HUES64 (cell line): ENCODE results near the gene HEPACAM2.

Experiments used
- H3K27ac ChIP-seq: 2 replicates; pipeline ENCODE4 v1.7.0; 2013; ENCODE audit warnings: low read depth, low read length, inconsistent platforms
- H3K27me3 ChIP-seq: 2 replicates; pipeline ENCODE4 v1.6.1; 2013; ENCODE audit warnings: mild to moderate bottlenecking, low read length; ENCODE audit not compliant: insufficient read depth
- H3K36me3 ChIP-seq: 2 replicates; pipeline ENCODE4 v1.6.1; 2013; ENCODE audit warnings: mild to moderate bottlenecking, low read length; ENCODE audit not compliant: insufficient read depth
- H3K4me1 ChIP-seq: 2 replicates; pipeline ENCODE4 v1.6.1; 2013; ENCODE audit warnings: mild to moderate bottlenecking, low read length, moderate library complexity; ENCODE audit not compliant: insufficient read depth
- H3K4me3 ChIP-seq: 2 replicates; pipeline ENCODE4 v1.5.1; 2013; ENCODE audit warnings: mild to moderate bottlenecking, low read length, moderate library complexity
- H3K9ac ChIP-seq: 2 replicates; pipeline ENCODE4 v1.6.1; 2013; ENCODE audit warnings: mild to moderate bottlenecking, low read depth, low read length
- H3K9me3 ChIP-seq: 2 replicates; pipeline ENCODE4 v1.6.1; 2013; ENCODE audit warnings: low read depth, low read length; ENCODE audit not compliant: insufficient read depth
- WGBS: fragments of 150-250, 120-280 bp; methylation state at CpG from one replicate; pipeline ENCODE4 v1.1.7; 2013; ENCODE audit warnings: missing lambda C conversion rate; 5-methylcytosine and 5-hydroxymethylcytosine counted together

Gene HEPACAM2

DNA sequence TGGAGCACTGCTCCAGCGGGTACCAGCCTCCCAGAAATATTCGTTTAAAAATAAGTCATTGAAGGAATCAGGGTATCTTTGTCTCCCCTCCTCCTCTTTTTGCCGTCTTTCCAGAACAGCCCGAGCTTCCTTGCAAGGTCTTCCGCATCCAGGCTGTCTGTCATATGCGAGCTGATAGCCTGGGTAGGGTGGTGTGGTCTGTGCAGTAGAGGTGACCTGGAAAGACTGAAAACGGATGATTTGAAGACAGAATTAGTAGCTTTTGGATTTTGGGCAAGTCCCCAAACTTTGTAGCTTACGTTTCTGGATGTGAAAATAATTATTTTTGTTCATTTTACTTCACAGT is 6.4 kb upstream of the HEPACAM2 start:
- no peak overlapping the region for H3K27ac ChIP-seq

DNA sequence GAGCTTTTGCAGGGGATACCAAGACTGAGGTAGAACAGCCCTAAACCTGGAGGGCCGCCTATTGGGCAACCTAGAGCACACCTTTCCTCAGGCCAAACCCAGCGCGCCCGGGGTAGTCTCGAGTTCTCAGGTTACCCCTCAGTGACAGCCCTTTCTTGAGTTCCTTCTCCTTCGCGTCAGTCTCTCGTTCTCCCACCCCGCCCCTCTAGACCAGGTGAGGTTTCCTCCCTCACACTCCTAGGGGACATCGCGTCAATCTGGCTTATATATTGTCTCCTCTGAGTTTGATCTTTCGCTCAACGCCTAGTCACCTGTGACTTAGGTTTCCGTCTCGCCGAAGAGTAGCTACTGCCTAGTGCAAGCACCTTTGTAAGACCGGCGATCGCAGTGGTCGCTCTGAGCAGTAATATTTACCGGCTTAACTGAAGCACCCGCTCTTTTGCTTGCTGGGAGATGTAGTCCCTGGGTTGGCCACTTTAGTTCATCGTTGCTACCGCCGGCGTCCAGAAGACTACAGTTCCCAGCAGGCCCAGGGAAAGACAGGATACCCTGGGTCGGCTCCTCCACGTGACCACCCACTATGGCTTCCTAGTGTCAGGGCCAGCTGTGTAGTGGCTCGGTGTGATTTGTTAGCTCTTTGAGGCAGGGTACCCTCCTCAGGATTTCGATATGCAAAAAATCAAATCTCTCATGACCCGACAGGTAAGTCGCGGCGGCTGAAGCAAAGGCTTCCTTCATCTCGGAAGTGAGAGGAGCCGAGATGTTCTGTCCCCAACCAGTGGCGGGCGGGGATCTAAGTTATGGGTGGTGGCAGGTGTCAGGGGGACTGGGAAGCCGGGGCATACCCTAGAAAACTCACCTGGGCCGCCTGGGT is 5.8 kb upstream of the HEPACAM2 start, which contains the start of gene VPS50:
VPS50 (plus strand) TSS at position 568 of the 874 bp plus-strand sequence; CDS start at position 670, 102 bp downstream.
- under 1% methylated on average over 39 of the region's 40 CpGs for WGBS
- no peaks in the 10 kb centered on the region for H3K9me3 ChIP-seq
- no peaks in the 10 kb centered on the region; the same call in 1 of the 2 replicates for H3K27me3 ChIP-seq
- H3K9ac ChIP-seq: peak within 1 kb of the TSS; percentile 68
- H3K27ac ChIP-seq: peak within 1 kb of the TSS; percentile 65; the same call in 1 of the 2 replicates
- H3K4me1 ChIP-seq: peaks cover 10% of the 10 kb centered on the region
- H3K4me3 ChIP-seq: peak within 1 kb of the TSS; percentile 90
- no peaks in the 10 kb centered on the region for H3K36me3 ChIP-seq

More for the DNA sequence above, 6.4 kb upstream of the HEPACAM2 start:
- 8% methylated on average over 8 of the region's 8 CpGs for WGBS
- no peaks in the 10 kb centered on the region for H3K36me3 ChIP-seq
- no peaks in the 10 kb centered on the region; the same call in 1 of the 2 replicates for H3K27me3 ChIP-seq
- peak overlapping the region; percentile 90 for H3K4me3 ChIP-seq
- peaks cover 10% of the 10 kb centered on the region for H3K4me1 ChIP-seq
- H3K9ac ChIP-seq: peak overlapping the region; percentile 37; the same call in 1 of the 2 replicates
- no peaks in the 10 kb centered on the region for H3K9me3 ChIP-seq

DNA sequence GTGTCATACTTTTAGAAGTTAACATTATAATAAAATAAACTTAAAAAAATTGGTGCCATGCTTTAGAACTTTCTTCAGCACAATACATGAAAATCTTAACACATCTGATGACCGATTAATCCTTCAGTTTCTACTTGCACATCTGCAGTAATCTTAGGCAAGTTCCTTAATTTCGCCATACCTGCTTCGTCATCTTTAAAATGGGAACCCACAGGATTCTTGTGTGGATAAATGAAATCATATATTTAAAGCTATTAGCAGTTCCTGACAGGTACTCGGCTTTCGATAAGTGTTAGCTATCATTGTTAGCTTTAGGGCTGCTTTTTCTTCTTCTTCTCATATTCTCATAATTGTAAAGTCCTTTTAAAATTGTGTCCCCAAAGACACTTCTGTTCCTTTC is 5.0 kb upstream of the HEPACAM2 start:
- Histone ChIP-seq H3K4me3 (peak overlapping the region; percentile 90), H3K9ac (peak overlapping the region; percentile 68; the same call in 1 of the 2 replicates), H3K4me1 (peaks cover 10% of the 10 kb centered on the region), H3K27ac (no peak overlapping the region), H3K9me3 (no peaks in the 10 kb centered on the region), H3K36me3 (no peaks in the 10 kb centered on the region), H3K27me3 (no peaks in the 10 kb centered on the region; the same call in 1 of the 2 replicates)
- 79% methylated on average over 5 of the region's 5 CpGs for WGBS

DNA sequence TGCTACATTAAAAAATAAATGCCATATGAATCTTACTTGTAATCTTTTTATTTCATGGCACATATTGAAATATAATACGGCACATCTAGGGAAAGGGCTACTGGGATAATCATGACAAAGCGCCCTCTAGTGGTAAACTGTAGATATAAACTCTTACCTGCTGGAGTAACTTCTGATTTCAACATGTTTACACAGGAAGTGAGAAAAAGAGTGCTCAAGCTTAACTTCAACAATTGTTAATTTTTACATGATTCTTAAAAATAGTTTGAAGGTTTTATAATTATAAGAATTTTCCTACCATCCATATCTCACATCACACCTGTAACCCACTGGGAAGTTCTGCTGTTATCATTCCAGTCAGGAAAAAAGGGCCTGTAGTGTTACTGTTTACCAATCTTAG is 2.0 kb upstream of the HEPACAM2 start:
- Histone ChIP-seq H3K4me1 (peaks cover 10% of the 10 kb centered on the region), H3K27ac (no peak overlapping the region), H3K9me3 (no peaks in the 10 kb centered on the region), H3K4me3 (no peak overlapping the region), H3K9ac (no peak overlapping the region), H3K27me3 (no peaks in the 10 kb centered on the region; the same call in 1 of the 2 replicates), H3K36me3 (no peaks in the 10 kb centered on the region)
- 33% methylated on average over 2 of the region's 2 CpGs for WGBS

DNA sequence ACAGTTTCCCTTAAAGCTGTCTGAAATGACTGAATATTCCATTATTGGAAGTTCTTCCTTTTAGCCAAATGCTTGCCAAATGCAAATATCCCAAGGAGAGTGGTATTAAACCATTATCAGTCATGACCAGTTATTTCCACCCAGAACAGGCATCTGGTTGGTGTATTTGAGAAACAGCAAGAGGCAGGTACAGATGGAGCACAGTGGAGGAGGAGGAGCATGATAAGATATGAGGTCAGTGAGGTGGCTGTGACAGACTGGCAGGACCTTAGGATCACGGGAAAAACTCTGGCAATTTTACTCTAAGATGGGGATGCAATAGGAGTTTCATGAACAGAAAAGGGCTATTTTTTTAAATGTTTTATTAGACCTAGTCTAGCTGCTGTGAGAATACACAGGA is 6.4 kb downstream of the HEPACAM2 start:
- Histone ChIP-seq H3K9ac (no peak overlapping the region), H3K4me1 (no peaks in the 10 kb centered on the region), H3K27ac (no peak overlapping the region), H3K27me3 (peaks cover 19% of the 10 kb centered on the region; the same call in 1 of the 2 replicates), H3K36me3 (no peaks in the 10 kb centered on the region), H3K4me3 (no peak overlapping the region), H3K9me3 (no peaks in the 10 kb centered on the region)
- WGBS: 80% methylated on average over 1 of the region's 1 CpG

DNA sequence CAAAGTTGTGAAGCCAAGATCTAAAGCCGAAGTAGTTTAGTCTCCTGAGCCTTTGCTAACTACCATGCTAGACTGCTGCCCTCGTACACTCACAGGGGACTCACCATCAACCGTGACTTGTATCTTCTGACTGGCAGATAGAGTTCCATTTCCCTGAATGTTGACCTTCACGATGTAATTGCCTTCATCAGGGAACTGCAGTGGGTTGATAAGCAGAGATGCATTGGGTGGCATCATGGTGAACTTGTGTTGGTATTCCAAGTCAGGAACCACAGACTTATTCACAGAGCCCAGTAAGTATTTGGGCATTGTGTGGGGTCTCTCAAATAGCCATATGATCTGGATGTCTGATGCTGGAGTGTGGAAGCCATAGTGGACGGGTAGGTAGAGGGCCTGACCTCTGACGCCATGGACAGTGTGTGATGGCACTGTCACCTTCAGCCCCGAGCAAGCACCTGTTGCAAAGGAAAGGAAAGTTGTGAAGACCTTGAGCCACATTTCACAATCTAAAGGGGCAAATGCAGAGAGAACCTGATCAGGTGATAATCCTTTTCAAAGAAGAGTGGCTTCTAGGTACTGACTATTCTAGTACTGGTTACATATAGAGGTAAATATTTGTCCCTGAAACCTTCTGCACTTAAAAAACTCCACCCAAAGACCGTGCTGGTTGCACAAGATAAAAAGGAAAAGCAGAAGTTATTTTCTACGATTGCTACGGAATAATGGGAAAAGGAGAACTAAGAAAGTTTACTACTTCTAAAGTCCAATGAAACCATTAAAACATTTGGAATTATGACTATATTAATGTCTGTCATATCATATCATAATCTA is 7.1 kb downstream of the HEPACAM2 start:
- no peak overlapping the region for H3K27ac ChIP-seq
- WGBS: 82% methylated on average over 9 of the region's 10 CpGs
- peaks cover 25% of the 10 kb centered on the region for H3K27me3 ChIP-seq
- H3K4me1 ChIP-seq: no peaks in the 10 kb centered on the region
- no peaks in the 10 kb centered on the region for H3K36me3 ChIP-seq
- no peak overlapping the region for H3K9ac ChIP-seq
- H3K9me3 ChIP-seq: no peaks in the 10 kb centered on the region
- H3K4me3 ChIP-seq: no peak overlapping the region

DNA sequence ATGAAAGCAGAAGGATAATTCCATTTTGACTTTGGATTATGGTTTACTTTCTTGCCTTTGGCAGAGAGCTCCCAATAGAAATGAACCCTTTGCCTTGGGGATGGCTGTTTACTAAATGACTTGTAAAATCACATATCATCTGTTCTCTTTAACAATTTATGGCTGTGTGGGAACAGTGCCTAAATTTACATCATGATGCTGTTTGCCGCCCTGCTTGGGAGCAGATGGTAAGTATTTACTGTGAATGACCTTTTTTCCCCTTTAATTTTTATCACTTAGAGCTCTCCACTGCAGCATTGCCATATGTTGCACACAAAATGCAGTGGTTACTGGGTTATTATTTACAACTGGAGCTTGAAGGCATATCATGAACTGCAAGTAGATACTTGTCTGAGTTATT is 13.4 kb downstream of the HEPACAM2 start:
- no CpG with 5 or more reads among the region's 1 CpG for WGBS
- H3K27ac ChIP-seq: no peak overlapping the region
- no peak overlapping the region for H3K9ac ChIP-seq
- peaks cover 54% of the 10 kb centered on the region for H3K27me3 ChIP-seq
- H3K4me1 ChIP-seq: no peaks in the 10 kb centered on the region
- H3K9me3 ChIP-seq: no peaks in the 10 kb centered on the region
- no peaks in the 10 kb centered on the region for H3K36me3 ChIP-seq
- H3K4me3 ChIP-seq: no peak overlapping the region

DNA sequence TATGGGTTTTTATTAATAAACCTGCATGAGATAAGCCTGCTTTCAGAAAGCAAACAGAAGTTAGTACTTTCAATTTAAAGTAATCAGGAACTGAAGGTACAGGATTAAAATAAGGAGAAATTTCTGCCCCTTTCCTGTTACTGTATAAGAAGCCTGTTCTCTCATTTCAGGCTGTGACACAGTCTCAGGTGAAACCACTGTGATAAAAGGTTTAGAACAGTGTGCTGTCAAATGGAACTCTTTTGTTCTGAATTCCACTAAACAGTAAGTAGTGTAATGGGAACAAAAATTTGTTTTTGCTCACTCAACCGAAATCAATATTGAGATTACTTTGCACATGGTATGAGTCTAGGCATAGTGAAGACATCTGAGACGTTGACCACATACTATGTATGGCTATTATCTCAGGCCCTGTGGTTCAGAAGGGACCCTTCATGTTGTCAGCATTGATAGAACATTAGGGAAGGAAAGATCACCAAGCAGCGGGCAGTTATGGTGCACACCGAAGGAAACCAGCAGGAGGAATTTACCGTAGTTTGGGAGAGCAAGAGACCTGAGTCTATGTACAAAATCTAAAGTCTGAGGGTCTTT is 14.9 kb downstream of the HEPACAM2 start:
- WGBS: 76% methylated on average over 5 of the region's 5 CpGs

DNA sequence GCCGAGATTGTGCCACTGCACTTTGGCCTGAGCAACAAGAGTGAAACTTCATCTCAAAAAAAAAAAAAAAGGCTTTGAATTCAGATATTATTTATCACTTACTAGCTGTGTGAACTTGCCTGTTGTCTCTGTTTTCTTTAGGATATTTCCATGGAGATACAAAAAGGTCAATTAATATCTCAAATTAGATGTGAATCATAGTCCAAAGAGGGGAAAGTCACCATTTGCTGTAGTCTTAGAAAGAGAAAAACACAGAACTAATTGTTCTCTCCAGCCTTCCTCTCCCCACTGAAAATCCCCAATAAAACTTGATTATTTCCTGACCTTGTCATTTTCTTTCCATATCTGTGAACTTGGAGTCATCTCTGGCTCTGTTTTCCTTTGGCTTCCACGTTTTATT is 21.2 kb downstream of the HEPACAM2 start:
- Histone ChIP-seq H3K9me3 (no peaks in the 10 kb centered on the region), H3K4me1 (no peaks in the 10 kb centered on the region), H3K36me3 (no peaks in the 10 kb centered on the region), H3K4me3 (no peak overlapping the region), H3K27ac (no peak overlapping the region), H3K9ac (no peak overlapping the region), H3K27me3 (peaks cover 40% of the 10 kb centered on the region)
- 64% methylated on average over 2 of the region's 2 CpGs for WGBS

More for the DNA sequence above, 14.9 kb downstream of the HEPACAM2 start:
- no peaks in the 10 kb centered on the region for H3K9me3 ChIP-seq
- H3K4me3 ChIP-seq: no peak overlapping the region
- no peak overlapping the region for H3K27ac ChIP-seq
- H3K36me3 ChIP-seq: no peaks in the 10 kb centered on the region
- H3K9ac ChIP-seq: no peak overlapping the region
- no peaks in the 10 kb centered on the region for H3K4me1 ChIP-seq
- peaks cover 58% of the 10 kb centered on the region for H3K27me3 ChIP-seq

DNA sequence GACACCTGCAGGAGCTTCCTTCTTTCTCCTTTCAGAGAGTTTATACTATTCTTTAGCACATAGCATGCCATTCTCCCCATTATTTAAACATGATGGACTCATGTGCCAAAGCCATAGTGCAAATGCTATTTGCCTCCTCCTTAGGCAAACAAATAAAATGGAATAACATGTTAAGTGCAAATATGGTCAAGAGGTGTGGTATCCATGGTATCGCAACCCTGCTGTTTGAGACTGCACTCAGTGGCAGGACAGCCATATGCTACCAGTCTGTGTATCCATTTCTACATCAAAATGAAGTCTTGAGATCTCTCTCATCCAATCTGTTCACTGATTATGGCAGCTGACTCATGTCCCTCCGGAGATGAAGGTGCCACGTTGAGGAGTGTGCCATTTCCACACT is 22.8 kb downstream of the HEPACAM2 start:
- H3K36me3 ChIP-seq: no peaks in the 10 kb centered on the region
- H3K27me3 ChIP-seq: peaks cover 44% of the 10 kb centered on the region
- H3K27ac ChIP-seq: no peak overlapping the region
- H3K4me1 ChIP-seq: no peaks in the 10 kb centered on the region
- H3K4me3 ChIP-seq: no peak overlapping the region
- 85% methylated on average over 3 of the region's 3 CpGs for WGBS
- no peaks in the 10 kb centered on the region for H3K9me3 ChIP-seq
- no peak overlapping the region for H3K9ac ChIP-seq
